IPS DF 6.9 (cell line): Measurements from ENCODE around the gene ENAH.

ENCODE experiments used
- DNase-seq: peaks from one replicate; pipeline ENCODE4 v3.0.0-alpha.2; 2013; ENCODE audit warnings: low read depth, low spot score
- H3K27ac ChIP-seq: one replicate; pipeline ENCODE4 v1.5.1; 2013; ENCODE audit warnings: low read length, control low read depth
- H3K27me3 ChIP-seq: 2 replicates; pipeline ENCODE4 v1.6.1; 2013; ENCODE audit warnings: mild to moderate bottlenecking, low read length; ENCODE audit not compliant: control insufficient read depth, insufficient read depth
- H3K36me3 ChIP-seq: 2 replicates; pipeline ENCODE4 v1.6.1; 2013; ENCODE audit warnings: low read length; ENCODE audit not compliant: control insufficient read depth, insufficient read depth
- H3K4me1 ChIP-seq: 2 replicates; pipeline ENCODE4 v1.6.1; 2013; ENCODE audit warnings: low read length; ENCODE audit not compliant: control insufficient read depth, insufficient read depth
- H3K4me3 ChIP-seq: 2 replicates; pipeline ENCODE4 v1.5.1; 2013; ENCODE audit warnings: mild to moderate bottlenecking, low read length
- H3K9me3 ChIP-seq: 2 replicates; pipeline ENCODE4 v1.6.1; 2013; ENCODE audit warnings: low read length, inconsistent platforms; ENCODE audit not compliant: control insufficient read depth, insufficient read depth
- WGBS: extraction: QIAGEN DNeasy Blood & Tissue Kit; methylation state at CpG from one replicate; pipeline ENCODE4 v1.1.7; 2013; ENCODE audit warnings: mixed read lengths, missing lambda C conversion rate; ENCODE audit not compliant: insufficient read length, insufficient coverage; 5-methylcytosine and 5-hydroxymethylcytosine counted together

Gene ENAH

DNA sequence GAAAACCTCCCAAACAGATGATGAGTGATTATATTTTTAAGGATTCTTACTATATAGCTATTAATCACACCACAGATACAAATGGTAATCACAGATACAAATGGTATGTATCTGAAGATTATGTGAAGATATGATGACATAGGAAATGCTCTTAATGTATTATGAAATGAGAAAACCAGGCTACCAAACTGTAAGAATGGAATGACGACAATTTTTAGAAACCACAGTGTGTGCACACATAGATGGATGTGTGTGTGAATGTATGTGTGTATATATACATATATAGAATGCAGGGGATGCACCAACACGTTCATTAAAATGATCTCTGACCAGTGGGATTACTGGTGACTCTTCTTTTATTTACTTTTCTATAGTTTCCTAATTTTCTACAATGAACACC lies 21.5 kb upstream of the ENAH start:
- Histone ChIP-seq H3K36me3 (no peaks in the 10 kb centered on the region), H3K4me1 (peaks cover 3% of the 10 kb centered on the region; the same call in 1 of the 2 replicates), H3K27me3 (no peaks in the 10 kb centered on the region), H3K27ac (no peak overlapping the region), H3K9me3 (no peaks in the 10 kb centered on the region), H3K4me3 (no peak overlapping the region)
- WGBS: no CpG with 5 or more reads among the region's 2 CpGs
- DNase-seq: no peak

GRCh38 chr1:225670806-225671733 lies 18.1 kb upstream of the ENAH start:
- Histone ChIP-seq H3K27me3 (no peaks in the 10 kb centered on the region), H3K4me3 (no peak overlapping the region), H3K27ac (no peak overlapping the region), H3K9me3 (no peaks in the 10 kb centered on the region), H3K36me3 (no peaks in the 10 kb centered on the region), H3K4me1 (no peaks in the 10 kb centered on the region)
- no peak for DNase-seq
- no CpG with 5 or more reads among the region's 4 CpGs for WGBS

DNA sequence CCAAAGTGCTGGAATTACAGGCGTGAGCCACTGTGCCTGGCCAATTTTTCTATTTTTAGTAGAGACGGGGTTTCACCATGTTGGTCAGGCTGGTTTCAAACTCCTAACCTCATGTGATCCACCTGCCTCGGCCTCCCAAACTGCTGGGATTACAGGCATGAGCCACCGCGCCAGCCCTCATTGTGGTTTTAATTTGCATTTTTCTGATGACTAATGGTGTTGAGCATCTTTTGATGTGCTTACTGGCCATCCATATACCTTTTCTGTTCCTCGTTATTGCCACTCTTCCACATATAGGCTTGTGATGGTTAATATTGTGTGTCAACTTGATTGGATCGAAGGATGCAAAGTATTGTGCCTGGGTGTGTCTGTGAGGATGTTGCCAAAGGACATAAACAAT lies 17.4 kb upstream of the ENAH start:
- Histone ChIP-seq H3K9me3 (no peaks in the 10 kb centered on the region), H3K27ac (no peak overlapping the region), H3K36me3 (no peaks in the 10 kb centered on the region), H3K4me1 (no peaks in the 10 kb centered on the region), H3K27me3 (no peaks in the 10 kb centered on the region), H3K4me3 (no peak overlapping the region)
- no peak for DNase-seq
- WGBS: no CpG with 5 or more reads among the region's 7 CpGs

GRCh38 chr1:225668222-225668621 lies 15.3 kb upstream of the ENAH start:
- DNase-seq: no peak
- WGBS: no CpG with 5 or more reads among the region's 1 CpG
- H3K4me3 ChIP-seq: no peak overlapping the region
- no peak overlapping the region for H3K27ac ChIP-seq
- H3K9me3 ChIP-seq: no peaks in the 10 kb centered on the region
- H3K36me3 ChIP-seq: no peaks in the 10 kb centered on the region
- H3K27me3 ChIP-seq: no peaks in the 10 kb centered on the region
- H3K4me1 ChIP-seq: no peaks in the 10 kb centered on the region

DNA sequence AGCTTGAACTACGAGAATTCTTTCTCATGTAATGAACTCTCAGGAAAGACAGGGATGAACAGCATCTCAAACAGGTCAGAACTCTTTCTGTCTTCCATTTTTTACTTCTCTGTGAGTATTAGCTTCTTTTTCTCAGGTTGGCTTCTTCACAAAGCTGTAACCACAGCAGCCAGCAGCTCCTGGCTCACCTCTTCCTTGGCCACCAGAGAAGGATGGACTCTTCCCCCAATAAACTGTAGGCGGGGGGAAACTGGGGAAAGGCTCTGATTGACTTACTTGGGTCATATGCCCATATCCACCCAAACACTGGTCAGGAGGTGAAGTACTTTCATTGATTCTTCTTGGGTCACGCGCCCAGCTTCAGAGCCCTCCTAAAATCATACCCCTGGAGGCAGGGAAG lies 14.4 kb upstream of the ENAH start:
- Histone ChIP-seq H3K27ac (no peak overlapping the region), H3K4me3 (no peak overlapping the region), H3K9me3 (no peaks in the 10 kb centered on the region), H3K36me3 (no peaks in the 10 kb centered on the region), H3K27me3 (no peaks in the 10 kb centered on the region), H3K4me1 (no peaks in the 10 kb centered on the region)
- no CpG with 5 or more reads among the region's 4 CpGs for WGBS
- no peak for DNase-seq

DNA sequence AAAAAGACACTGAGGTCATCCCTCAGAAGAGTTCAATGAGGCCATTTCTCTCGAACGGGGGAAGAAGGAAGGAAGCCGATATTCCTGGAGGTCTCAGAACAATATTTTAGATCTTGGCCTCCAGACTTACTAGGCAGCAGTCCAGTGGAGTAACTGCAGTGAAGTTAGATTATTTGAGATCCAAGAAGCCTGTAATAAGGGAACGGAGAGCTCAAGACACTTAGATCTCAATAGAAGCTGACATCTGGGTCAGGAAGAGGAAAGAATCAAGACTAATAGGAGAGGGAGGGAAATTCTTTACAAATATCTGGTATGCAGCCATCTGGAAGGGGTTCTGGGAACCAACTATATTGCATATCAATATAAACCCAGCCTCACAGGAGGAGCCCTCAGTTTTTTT lies 13.6 kb upstream of the ENAH start:
- no peaks in the 10 kb centered on the region for H3K27me3 ChIP-seq

DNA sequence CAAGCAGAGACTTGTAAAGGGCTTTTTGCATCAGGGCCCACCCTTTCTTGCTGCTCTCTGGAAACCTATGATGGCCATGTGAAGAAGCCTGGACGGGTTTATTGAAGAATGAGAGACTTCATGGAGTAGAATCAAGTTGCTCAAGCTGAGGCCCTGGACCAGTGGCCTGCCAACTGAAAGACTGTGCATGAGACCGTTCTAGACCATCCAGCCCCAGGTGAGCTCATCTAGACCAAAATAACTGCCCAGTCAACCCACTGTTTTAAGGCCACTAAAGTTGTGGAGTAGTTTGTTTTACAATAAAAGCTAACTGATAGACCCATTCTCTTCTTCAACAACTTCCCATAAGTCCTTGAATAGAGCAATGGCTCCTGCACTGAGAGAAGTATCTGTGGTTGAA lies 11.8 kb upstream of the ENAH start:
- Histone ChIP-seq H3K27ac (no peak overlapping the region), H3K36me3 (no peaks in the 10 kb centered on the region), H3K27me3 (no peaks in the 10 kb centered on the region), H3K4me1 (no peaks in the 10 kb centered on the region), H3K4me3 (no peak overlapping the region), H3K9me3 (no peaks in the 10 kb centered on the region)
- no CpG with 5 or more reads among the region's 2 CpGs for WGBS
- no peak for DNase-seq

More for the DNA sequence above, 13.6 kb upstream of the ENAH start:
- no CpG with 5 or more reads among the region's 4 CpGs for WGBS
- Histone ChIP-seq H3K36me3 (no peaks in the 10 kb centered on the region), H3K9me3 (no peaks in the 10 kb centered on the region), H3K4me3 (no peak overlapping the region), H3K4me1 (no peaks in the 10 kb centered on the region), H3K27ac (no peak overlapping the region)
- DNase-seq: no peak

DNA sequence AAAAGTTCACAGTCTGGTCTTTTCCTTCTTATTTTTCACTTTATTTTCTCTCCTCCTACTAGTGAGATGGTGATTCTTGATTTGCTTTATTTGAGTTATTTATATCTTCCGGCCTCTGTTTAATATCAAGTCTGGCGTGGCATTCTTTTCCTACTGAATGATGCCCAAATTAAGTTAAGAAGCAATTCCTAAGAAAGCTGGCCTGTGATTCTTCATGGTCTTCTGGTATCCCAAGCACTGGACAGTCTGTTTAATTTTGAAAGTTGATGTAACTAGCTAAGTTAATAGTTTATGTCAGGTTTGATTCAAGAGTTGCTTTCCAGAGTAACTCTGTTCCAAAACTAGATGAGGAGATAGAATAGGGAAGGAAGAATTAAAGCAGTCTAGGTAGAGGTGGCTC lies 9.2 kb upstream of the ENAH start:
- Histone ChIP-seq H3K9me3 (no peaks in the 10 kb centered on the region), H3K27me3 (no peaks in the 10 kb centered on the region), H3K4me1 (no peaks in the 10 kb centered on the region), H3K4me3 (no peak overlapping the region), H3K36me3 (no peaks in the 10 kb centered on the region), H3K27ac (no peak overlapping the region)
- no CpG with 5 or more reads among the region's 2 CpGs for WGBS
- DNase-seq: no peak

- Histone ChIP-seq H3K4me1 (no peaks in the 10 kb centered on the region), H3K27me3 (no peaks in the 10 kb centered on the region), H3K4me3 (no peak overlapping the region), H3K27ac (no peak overlapping the region), H3K9me3 (no peaks in the 10 kb centered on the region), H3K36me3 (no peaks in the 10 kb centered on the region)
- no CpG with 5 or more reads among the region's 1 CpG for WGBS
- no peak for DNase-seq
Observed at GRCh38 chr1:225660544-225660946, 7.6 kb upstream of the ENAH start.

DNA sequence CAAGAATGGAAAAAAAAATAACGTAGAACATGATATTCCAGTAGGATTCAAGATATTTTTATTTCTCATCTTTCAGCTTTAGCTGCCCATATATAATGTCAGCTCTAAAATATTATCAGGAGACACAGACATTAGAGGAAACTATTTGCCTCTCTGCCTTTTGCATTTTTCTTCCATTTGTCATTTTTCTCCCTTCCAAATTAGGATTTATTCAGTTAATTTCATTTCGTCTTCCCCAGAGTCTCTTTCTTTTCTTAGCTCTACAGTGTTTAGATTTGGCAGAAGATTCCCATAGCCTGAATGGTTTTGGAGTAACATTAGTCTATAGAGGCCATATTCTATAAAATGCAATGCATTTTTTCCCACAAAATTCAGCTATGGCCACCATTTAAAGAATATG lies 5.1 kb upstream of the ENAH start:
- Histone ChIP-seq H3K27me3 (no peaks in the 10 kb centered on the region), H3K4me1 (no peaks in the 10 kb centered on the region), H3K27ac (no peak overlapping the region), H3K4me3 (no peak overlapping the region), H3K9me3 (no peaks in the 10 kb centered on the region), H3K36me3 (no peaks in the 10 kb centered on the region)
- no CpG with 5 or more reads among the region's 2 CpGs for WGBS
- DNase-seq: no peak

GRCh38 chr1:225657462-225657989 lies 4.6 kb upstream of the ENAH start:
- no peaks in the 10 kb centered on the region for H3K36me3 ChIP-seq
- H3K4me1 ChIP-seq: no peaks in the 10 kb centered on the region
- H3K4me3 ChIP-seq: no peak overlapping the region
- no peak overlapping the region for H3K27ac ChIP-seq
- no peaks in the 10 kb centered on the region for H3K27me3 ChIP-seq
- no CpG with 5 or more reads among the region's 7 CpGs for WGBS
- H3K9me3 ChIP-seq: no peaks in the 10 kb centered on the region
- no peak for DNase-seq
